ENCODE results near the gene MMS19.
"Not testable (repeated sequence)": the region's sequence is repeated elsewhere in the genome, so short reads cannot be mapped to it uniquely, and the experiment has no call there.

MMS19 gene

GRCh38 chr10:97533888-97534287 is 35.7 kb upstream of the MMS19 start:
- no peaks in the 10 kb centered on the region for H3K27me3 ChIP-seq (ENCODE audit: low read depth, low read length)
- H3K9me3 ChIP-seq (ENCODE audit: insufficient read depth, low read length) = no peaks in the 10 kb centered on the region
- H3K4me1 ChIP-seq (ENCODE audit: low read length) = no peaks in the 10 kb centered on the region
- no peak overlapping the region for H2AFZ ChIP-seq (ENCODE audit: low read depth, low read length)
- no peak overlapping the region for H3K9ac ChIP-seq (ENCODE audit: low read length)
- no peaks in the 10 kb centered on the region for H3K79me2 ChIP-seq (ENCODE audit: low read length)
- no peaks in the 10 kb centered on the region for H4K20me1 ChIP-seq (ENCODE audit: insufficient read depth, low read length)
- TF ChIP-seq CTCF (IDR thresholded peaks at IDR 0.05; ENCODE audit: low read depth, low read length) = no peak
- no peak for TF ChIP-seq EZH2phosphoT487 (IDR thresholded peaks at IDR 0.05; ENCODE audit: low read depth)
- H3K4me2 ChIP-seq (ENCODE audit: low read length) = no peak overlapping the region
- no peaks in the 10 kb centered on the region for H3K36me3 ChIP-seq (replicated peaks; ENCODE audit: low read depth, low read length)
- no peak overlapping the region for H3K4me3 ChIP-seq (ENCODE audit: low read length)
- H3K27ac ChIP-seq (ENCODE audit: low read length) = no peak overlapping the region

- Histone ChIP-seq H3K4me1 (ENCODE audit: low read length) (no peaks in the 10 kb centered on the region), H3K27me3 (ENCODE audit: low read depth, low read length) (no peaks in the 10 kb centered on the region), H3K9ac (ENCODE audit: low read length) (no peak overlapping the region), H2AFZ (ENCODE audit: low read depth, low read length) (no peak overlapping the region), H3K9me3 (ENCODE audit: insufficient read depth, low read length) (no peaks in the 10 kb centered on the region), H3K36me3 (replicated peaks; ENCODE audit: low read depth, low read length) (no peaks in the 10 kb centered on the region), H3K27ac (ENCODE audit: low read length) (no peak overlapping the region), H3K4me2 (ENCODE audit: low read length) (no peak overlapping the region), H4K20me1 (ENCODE audit: insufficient read depth, low read length) (no peaks in the 10 kb centered on the region), H3K4me3 (ENCODE audit: low read length) (no peak overlapping the region), H3K79me2 (ENCODE audit: low read length) (no peaks in the 10 kb centered on the region)
- no peak for TF ChIP-seq CTCF (IDR thresholded peaks at IDR 0.05; ENCODE audit: low read depth, low read length)
Observed at GRCh38 chr10:97532935-97533671, 34.9 kb upstream of the MMS19 start.

- TF ChIP-seq CTCF (IDR thresholded peaks at IDR 0.05; ENCODE audit: low read depth, low read length) (no peak), EZH2phosphoT487 (IDR thresholded peaks at IDR 0.05; ENCODE audit: low read depth) (no peak)
- H3K79me2 ChIP-seq (ENCODE audit: low read length) = no peaks in the 10 kb centered on the region
- H3K4me3 ChIP-seq (ENCODE audit: low read length) = no peak overlapping the region
- no peak overlapping the region for H2AFZ ChIP-seq (ENCODE audit: low read depth, low read length)
- no peak overlapping the region for H3K9ac ChIP-seq (ENCODE audit: low read length)
- H3K27ac ChIP-seq (ENCODE audit: low read length) = no peak overlapping the region
- no peaks in the 10 kb centered on the region for H3K9me3 ChIP-seq (ENCODE audit: insufficient read depth, low read length)
- H4K20me1 ChIP-seq (ENCODE audit: insufficient read depth, low read length) = no peaks in the 10 kb centered on the region
- H3K4me1 ChIP-seq (ENCODE audit: low read length) = no peaks in the 10 kb centered on the region
- H3K4me2 ChIP-seq (ENCODE audit: low read length) = no peak overlapping the region
- H3K36me3 ChIP-seq (replicated peaks; ENCODE audit: low read depth, low read length) = no peaks in the 10 kb centered on the region
- no peaks in the 10 kb centered on the region for H3K27me3 ChIP-seq (ENCODE audit: low read depth, low read length)
Observed at GRCh38 chr10:97531401-97531986, 33.3 kb upstream of the MMS19 start.

GRCh38 chr10:97529685-97530465 is 31.7 kb upstream of the MMS19 start:
- Histone ChIP-seq H3K79me2 (ENCODE audit: low read length) (no peaks in the 10 kb centered on the region), H4K20me1 (ENCODE audit: insufficient read depth, low read length) (no peaks in the 10 kb centered on the region), H3K4me1 (ENCODE audit: low read length) (no peaks in the 10 kb centered on the region), H3K27ac (ENCODE audit: low read length) (no peak overlapping the region), H3K27me3 (ENCODE audit: low read depth, low read length) (no peaks in the 10 kb centered on the region), H3K4me2 (ENCODE audit: low read length) (no peak overlapping the region), H3K36me3 (replicated peaks; ENCODE audit: low read depth, low read length) (no peaks in the 10 kb centered on the region), H3K9me3 (ENCODE audit: insufficient read depth, low read length) (no peaks in the 10 kb centered on the region), H3K4me3 (ENCODE audit: low read length) (no peak overlapping the region), H2AFZ (ENCODE audit: low read depth, low read length) (no peak overlapping the region), H3K9ac (ENCODE audit: low read length) (no peak overlapping the region)
- TF ChIP-seq EZH2phosphoT487 (IDR thresholded peaks at IDR 0.05; ENCODE audit: low read depth) (no peak), CTCF (IDR thresholded peaks at IDR 0.05; ENCODE audit: low read depth, low read length) (no peak)

- H3K27me3 ChIP-seq (ENCODE audit: low read depth, low read length); H3K4me1 ChIP-seq (ENCODE audit: low read length); H3K79me2 ChIP-seq (ENCODE audit: low read length); H3K27ac ChIP-seq (ENCODE audit: low read length); H3K4me3 ChIP-seq (ENCODE audit: low read length); H3K9me3 ChIP-seq (ENCODE audit: insufficient read depth, low read length); H4K20me1 ChIP-seq (ENCODE audit: insufficient read depth, low read length); H2AFZ ChIP-seq (ENCODE audit: low read depth, low read length); H3K36me3 ChIP-seq (replicated peaks; ENCODE audit: low read depth, low read length); H3K9ac ChIP-seq (ENCODE audit: low read length); H3K4me2 ChIP-seq (ENCODE audit: low read length): not testable (repeated sequence)
Observed at GRCh38 chr10:97528876-97529275, 30.7 kb upstream of the MMS19 start.

All from OCI-LY3 (cell line).